ENCODE data around the gene MGA.

DNA sequence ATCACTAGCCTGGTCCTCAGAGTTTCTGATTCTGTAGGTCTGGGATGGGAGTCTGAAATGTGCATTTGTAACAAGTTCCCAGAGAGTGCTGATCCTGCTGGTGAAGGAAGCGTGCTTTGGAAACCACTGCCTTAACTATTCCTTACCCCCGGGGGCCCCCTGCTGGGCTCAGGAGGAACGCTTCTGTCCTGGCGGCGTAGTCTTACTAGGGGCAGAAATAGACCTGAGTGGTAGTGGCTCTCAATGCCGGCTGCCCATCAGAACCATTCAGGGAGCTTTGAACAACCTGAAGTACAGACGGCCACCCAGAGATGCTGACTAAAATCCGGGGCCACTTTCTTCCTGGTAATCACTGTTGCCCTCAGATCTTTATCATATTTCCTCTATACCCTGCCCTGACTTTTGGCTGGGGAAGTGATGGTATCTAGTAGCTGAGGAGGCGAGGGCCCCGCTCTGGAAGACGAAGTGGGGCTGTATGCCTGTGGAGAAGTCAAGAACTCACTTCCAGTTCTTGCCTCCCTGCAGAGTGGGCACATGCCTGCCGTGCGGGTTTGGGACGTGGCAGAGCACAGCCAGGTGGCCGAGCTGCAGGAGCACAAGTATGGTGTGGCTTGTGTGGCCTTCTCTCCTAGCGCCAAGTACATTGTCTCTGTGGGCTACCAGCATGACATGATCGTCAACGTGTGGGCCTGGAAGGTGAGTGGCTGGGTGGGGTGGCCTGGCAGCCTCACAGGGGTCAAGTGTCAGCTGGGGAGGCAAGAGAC lies 151.4 kb downstream of the MGA start:
- TF ChIP-seq, protein P1, sequence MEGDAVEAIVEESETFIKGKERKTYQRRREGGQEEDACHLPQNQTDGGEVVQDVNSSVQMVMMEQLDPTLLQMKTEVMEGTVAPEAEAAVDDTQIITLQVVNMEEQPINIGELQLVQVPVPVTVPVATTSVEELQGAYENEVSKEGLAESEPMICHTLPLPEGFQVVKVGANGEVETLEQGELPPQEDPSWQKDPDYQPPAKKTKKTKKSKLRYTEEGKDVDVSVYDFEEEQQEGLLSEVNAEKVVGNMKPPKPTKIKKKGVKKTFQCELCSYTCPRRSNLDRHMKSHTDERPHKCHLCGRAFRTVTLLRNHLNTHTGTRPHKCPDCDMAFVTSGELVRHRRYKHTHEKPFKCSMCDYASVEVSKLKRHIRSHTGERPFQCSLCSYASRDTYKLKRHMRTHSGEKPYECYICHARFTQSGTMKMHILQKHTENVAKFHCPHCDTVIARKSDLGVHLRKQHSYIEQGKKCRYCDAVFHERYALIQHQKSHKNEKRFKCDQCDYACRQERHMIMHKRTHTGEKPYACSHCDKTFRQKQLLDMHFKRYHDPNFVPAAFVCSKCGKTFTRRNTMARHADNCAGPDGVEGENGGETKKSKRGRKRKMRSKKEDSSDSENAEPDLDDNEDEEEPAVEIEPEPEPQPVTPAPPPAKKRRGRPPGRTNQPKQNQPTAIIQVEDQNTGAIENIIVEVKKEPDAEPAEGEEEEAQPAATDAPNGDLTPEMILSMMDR (IDR thresholded peaks at IDR 0.05), result peak; percentile 79 to 93 (median 90)
- TF ChIP-seq POLR2A (IDR thresholded peaks at IDR 0.05), result no peak
- peak in 1 of 2 donors; percentile 39 for TF ChIP-seq EP300 (IDR thresholded peaks at IDR 0.05)

Measured in tibial nerve (tissue), 4 donors.